Transverse colon (tissue), 3 donors: ENCODE results near the gene SLC24A3.

Source experiments
- CTCF ChIP-seq, 5 experiments: fragments of 200-600 bp in 3 of 5; fragments of 450-650 bp in 2 of 5; sonication (generic) in 3 of 5; IDR thresholded peaks; 1 replicate in 2 of 5; 2 replicates in 3 of 5; pipeline ENCODE4 v1.5.1; 2016 to 2017; ENCODE audit warnings: antibody characterized with exemption in 5 of 5, inconsistent platforms in 3 of 5, mild to moderate bottlenecking in 2 of 5, moderate library complexity in 1 of 5
- POLR2A ChIP-seq: fragments of 450-650 bp; IDR thresholded peaks from one replicate; pipeline ENCODE4 v1.6.1; 2016; ENCODE audit warnings: antibody characterized with exemption, mild to moderate bottlenecking, moderate library complexity

- TF ChIP-seq CTCF (IDR thresholded peaks at IDR 0.05) (no peak), POLR2A (no peak)
These were observed at the start of gene SLC24A3 for GRCh38 chr20:19212469-19212815.
